ENCODE data around the gene UTP25.
"Not testable (repeated sequence)": the region's sequence is repeated elsewhere in the genome, so short reads cannot be mapped to it uniquely, and the experiment has no call there.

The UTP25 gene

GRCh38 chr1:209883341-209883971 is 55.7 kb downstream of the UTP25 start:
- H3K4me3 ChIP-seq (replicated peaks; ENCODE audit: low read depth, low read length), result no peak overlapping the region
- peak; percentile 78 for DNase-seq (ENCODE audit: low read depth)
- TF ChIP-seq, protein P1, sequence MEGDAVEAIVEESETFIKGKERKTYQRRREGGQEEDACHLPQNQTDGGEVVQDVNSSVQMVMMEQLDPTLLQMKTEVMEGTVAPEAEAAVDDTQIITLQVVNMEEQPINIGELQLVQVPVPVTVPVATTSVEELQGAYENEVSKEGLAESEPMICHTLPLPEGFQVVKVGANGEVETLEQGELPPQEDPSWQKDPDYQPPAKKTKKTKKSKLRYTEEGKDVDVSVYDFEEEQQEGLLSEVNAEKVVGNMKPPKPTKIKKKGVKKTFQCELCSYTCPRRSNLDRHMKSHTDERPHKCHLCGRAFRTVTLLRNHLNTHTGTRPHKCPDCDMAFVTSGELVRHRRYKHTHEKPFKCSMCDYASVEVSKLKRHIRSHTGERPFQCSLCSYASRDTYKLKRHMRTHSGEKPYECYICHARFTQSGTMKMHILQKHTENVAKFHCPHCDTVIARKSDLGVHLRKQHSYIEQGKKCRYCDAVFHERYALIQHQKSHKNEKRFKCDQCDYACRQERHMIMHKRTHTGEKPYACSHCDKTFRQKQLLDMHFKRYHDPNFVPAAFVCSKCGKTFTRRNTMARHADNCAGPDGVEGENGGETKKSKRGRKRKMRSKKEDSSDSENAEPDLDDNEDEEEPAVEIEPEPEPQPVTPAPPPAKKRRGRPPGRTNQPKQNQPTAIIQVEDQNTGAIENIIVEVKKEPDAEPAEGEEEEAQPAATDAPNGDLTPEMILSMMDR (IDR thresholded peaks at IDR 0.05; ENCODE audit: low read length, missing control alignments), result peak; percentile 15

GRCh38 chr1:209884249-209884648 is 56.5 kb downstream of the UTP25 start:
- TF ChIP-seq, protein P1 (IDR thresholded peaks at IDR 0.05; ENCODE audit: low read length, missing control alignments), result no peak
- DNase-seq (ENCODE audit: low read depth), result peak; percentile 45
- no peak overlapping the region for H3K4me3 ChIP-seq (replicated peaks; ENCODE audit: low read depth, low read length)

- TF ChIP-seq, protein P1 (IDR thresholded peaks at IDR 0.05; ENCODE audit: low read length, missing control alignments), result no peak
- H3K4me3 ChIP-seq (replicated peaks; ENCODE audit: low read depth, low read length), result no peak overlapping the region
These were observed 56.9 kb downstream of the UTP25 start for GRCh38 chr1:209884665-209885117.

DNA sequence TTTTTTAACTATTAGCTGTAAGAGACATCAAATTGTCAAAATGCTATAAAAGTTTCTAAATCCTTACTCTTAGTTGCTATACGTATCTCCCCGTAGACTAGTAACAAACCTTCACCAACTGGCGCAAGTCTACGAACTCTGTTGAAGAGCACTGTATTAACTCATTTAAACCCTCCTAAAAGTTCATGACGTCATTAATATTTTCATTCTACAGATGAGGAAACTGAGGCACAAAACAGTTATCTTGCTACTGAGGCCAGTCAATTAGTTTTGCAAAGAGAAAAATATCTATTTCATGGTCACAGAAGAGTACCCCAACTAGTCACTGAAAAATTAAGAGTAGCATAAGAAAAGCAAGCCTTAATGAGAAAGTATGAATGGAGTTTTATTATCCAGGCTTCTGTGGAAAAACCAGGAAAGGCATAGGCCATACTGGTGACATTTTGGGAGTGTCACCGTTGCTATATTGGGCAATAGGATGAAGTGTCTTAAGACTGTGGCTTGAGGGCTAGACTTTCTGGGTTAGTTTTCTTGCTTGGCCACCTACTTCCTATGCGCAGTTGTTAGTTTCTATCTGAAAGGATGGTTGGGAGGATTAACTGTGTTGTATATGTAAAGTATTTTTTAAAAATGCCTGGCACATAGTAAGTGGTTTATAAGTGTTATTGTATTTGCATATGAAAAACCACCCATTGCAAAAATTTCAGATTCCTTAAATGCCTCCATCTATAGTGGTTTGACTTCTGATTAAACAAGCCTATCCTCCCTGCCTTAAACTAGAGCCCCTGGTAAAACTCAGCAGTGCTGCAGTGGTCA is 57.8 kb downstream of the UTP25 start:
- DNase-seq (ENCODE audit: low read depth), result no peak
- TF ChIP-seq, protein P1 (IDR thresholded peaks at IDR 0.05; ENCODE audit: low read length, missing control alignments), result no peak

More at GRCh38 chr1:209884665-209885117, 56.9 kb downstream of the UTP25 start:
- peak; percentile 99 for DNase-seq (ENCODE audit: low read depth)

DNA sequence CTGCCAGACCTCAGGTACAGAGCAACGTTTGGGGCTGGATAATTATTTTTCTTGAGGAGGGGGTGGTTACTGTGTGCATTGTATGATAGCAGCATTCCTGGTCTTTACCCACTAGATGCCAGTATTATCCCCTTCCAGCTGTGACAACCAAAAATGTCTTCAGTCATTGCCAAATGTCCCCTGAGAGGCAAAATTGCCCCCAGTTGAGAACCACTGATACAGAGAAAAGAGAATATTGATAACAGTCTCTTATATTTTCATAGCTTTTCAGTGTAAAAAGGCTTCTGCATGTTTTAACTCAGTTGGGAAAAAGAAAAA is 58.4 kb downstream of the UTP25 start:
- no peak overlapping the region for H3K4me3 ChIP-seq (replicated peaks; ENCODE audit: low read depth, low read length)
- no peak for DNase-seq (ENCODE audit: low read depth)
- TF ChIP-seq, protein P1 (IDR thresholded peaks at IDR 0.05; ENCODE audit: low read length, missing control alignments), result peak; percentile 25

More for the DNA sequence above, 57.8 kb downstream of the UTP25 start:
- no peak overlapping the region for H3K4me3 ChIP-seq (replicated peaks; ENCODE audit: low read depth, low read length)

GRCh38 chr1:209888291-209889076 is 60.7 kb downstream of the UTP25 start:
- DNase-seq (ENCODE audit: low read depth); H3K4me3 ChIP-seq (replicated peaks; ENCODE audit: low read depth, low read length): not testable (repeated sequence)

DNA sequence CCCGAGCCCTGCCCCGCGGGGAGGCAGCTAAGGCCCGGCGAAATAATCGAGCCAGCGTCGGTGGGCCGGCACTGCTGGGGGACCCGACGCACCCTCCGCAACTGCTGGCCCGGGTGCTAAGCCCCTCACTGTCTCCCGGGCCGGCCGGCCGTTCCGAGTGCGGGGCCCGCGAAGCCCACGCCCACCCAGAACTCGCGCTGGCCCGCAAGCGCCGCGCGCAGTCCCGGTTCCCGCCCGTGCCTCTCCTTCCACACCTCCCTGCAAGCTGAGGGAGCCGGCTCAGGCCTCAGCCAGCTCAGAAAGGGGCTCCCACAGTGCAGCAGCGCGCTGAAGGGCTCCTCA is 61.3 kb downstream of the UTP25 start:
- no peak for DNase-seq (ENCODE audit: low read depth)

More for the DNA sequence above, 61.3 kb downstream of the UTP25 start:
- H3K4me3 ChIP-seq (replicated peaks; ENCODE audit: low read depth, low read length), result no peak overlapping the region
- TF ChIP-seq, protein P1 (IDR thresholded peaks at IDR 0.05; ENCODE audit: low read length, missing control alignments), result no peak
